Mesendoderm (in vitro differentiated cells): ENCODE results near the gene OR13C4.
"Not testable (repeated sequence)": the region's sequence is repeated elsewhere in the genome, so short reads cannot be mapped to it uniquely, and the experiment has no call there.

Source experiments
- DNase-seq: peaks from one replicate; pipeline ENCODE4 v3.0.0; 2013
- H2AK5ac ChIP-seq: 2 replicates; pipeline ENCODE4 v1.6.1; 2013; ENCODE audit warnings: low read length, inconsistent platforms
- H2BK120ac ChIP-seq: 2 replicates; pipeline ENCODE4 v1.6.1; 2013; ENCODE audit warnings: low read depth, mild to moderate bottlenecking, low read length, moderate library complexity, mixed read lengths
- H2BK15ac ChIP-seq: replicated peaks from 2 replicates; pipeline ENCODE4 v1.6.1; 2013; ENCODE audit warnings: low read depth, mild to moderate bottlenecking, moderate library complexity
- H2BK5ac ChIP-seq: 2 replicates; pipeline ENCODE4 v1.6.1; 2013; ENCODE audit warnings: low read length, inconsistent platforms
- H3K18ac ChIP-seq: 2 replicates; pipeline ENCODE4 v1.6.1; 2013; ENCODE audit warnings: mild to moderate bottlenecking, low read length, mixed read lengths
- H3K23ac ChIP-seq: one replicate; pipeline ENCODE4 v1.6.1; 2013; ENCODE audit warnings: low read length
- H3K27ac ChIP-seq: 2 replicates; pipeline ENCODE4 v1.5.1; 2013; ENCODE audit warnings: low read depth, mild to moderate bottlenecking, inconsistent platforms, low read length, moderate library complexity
- H3K27me3 ChIP-seq: 2 replicates; pipeline ENCODE4 v1.6.1; 2013; ENCODE audit warnings: low read length, control low read depth, mild to moderate bottlenecking, inconsistent platforms; ENCODE audit not compliant: insufficient read depth, poor library complexity
- H3K36me3 ChIP-seq: 2 replicates; pipeline ENCODE4 v1.6.1; 2013; ENCODE audit warnings: low read length, inconsistent platforms; ENCODE audit not compliant: control insufficient read depth, insufficient read depth
- H3K4ac ChIP-seq: one replicate; pipeline ENCODE4 v1.6.1; 2013; ENCODE audit warnings: low read depth, mild to moderate bottlenecking, low read length, moderate library complexity
- H3K4me1 ChIP-seq: 2 replicates; pipeline ENCODE4 v1.6.1; 2013; ENCODE audit warnings: low read depth, low read length, inconsistent platforms; ENCODE audit not compliant: control insufficient read depth
- H3K4me2 ChIP-seq: 2 replicates; pipeline ENCODE4 v1.6.1; 2013; ENCODE audit warnings: low read length
- H3K4me3 ChIP-seq: 2 replicates; pipeline ENCODE4 v1.5.1; 2013; ENCODE audit warnings: mild to moderate bottlenecking, low read length
- H3K56ac ChIP-seq: one replicate; pipeline ENCODE4 v1.6.1; 2013; ENCODE audit warnings: low read length
- H3K79me1 ChIP-seq: 2 replicates; pipeline ENCODE4 v1.6.1; 2013; ENCODE audit warnings: low read length, inconsistent platforms
- H3K79me2 ChIP-seq: 2 replicates; pipeline ENCODE4 v1.6.1; 2013; ENCODE audit warnings: mild to moderate bottlenecking, low read length; ENCODE audit not compliant: control insufficient read depth, insufficient read depth
- H3K9ac ChIP-seq: 2 replicates; pipeline ENCODE4 v1.6.1; 2013; ENCODE audit warnings: low read length, inconsistent platforms
- H4K5ac ChIP-seq: one replicate; pipeline ENCODE4 v1.6.1; 2013; ENCODE audit warnings: low read length
- H4K8ac ChIP-seq: one replicate; pipeline ENCODE4 v1.6.1; 2013; ENCODE audit warnings: low read depth, mild to moderate bottlenecking, control low read depth, low read length, moderate library complexity
- WGBS: extraction: QIAGEN DNeasy Blood & Tissue Kit; methylation state at CpG from one replicate; pipeline ENCODE4 v1.1.7; 2013; ENCODE audit warnings: low lambda C conversion rate, missing lambda C conversion rate; ENCODE audit not compliant: insufficient coverage; ENCODE audit errors: extremely low coverage; 5-methylcytosine and 5-hydroxymethylcytosine counted together

The OR13C4 gene

GRCh38 chr9:104520241-104520640 lies 6.8 kb downstream of the OR13C4 start:
- not testable (repeated sequence) for H3K36me3 ChIP-seq, H3K4me2 ChIP-seq, H3K4me3 ChIP-seq, H3K18ac ChIP-seq, H3K27ac ChIP-seq, H3K79me1 ChIP-seq, H3K56ac ChIP-seq, H2AK5ac ChIP-seq, H3K4ac ChIP-seq, H3K4me1 ChIP-seq, H3K9ac ChIP-seq, H3K27me3 ChIP-seq, H2BK120ac ChIP-seq, H3K79me2 ChIP-seq, H3K23ac ChIP-seq, H2BK5ac ChIP-seq, H4K5ac ChIP-seq, DNase-seq, H2BK15ac ChIP-seq, H4K8ac ChIP-seq
- WGBS: no CpG with 5 or more reads among the region's 10 CpGs

- Histone ChIP-seq H2BK120ac (no peak overlapping the region), H3K27ac (no peak overlapping the region), H3K4me2 (no peak overlapping the region), H3K79me1 (no peaks in the 10 kb centered on the region), H3K23ac (no peak overlapping the region), H2AK5ac (no peak overlapping the region), H4K8ac (no peak overlapping the region), H2BK5ac (no peak overlapping the region), H3K4me1 (no peaks in the 10 kb centered on the region), H3K4me3 (no peak overlapping the region), H3K56ac (no peak overlapping the region), H3K9ac (no peak overlapping the region), H3K4ac (no peak overlapping the region), H3K36me3 (no peaks in the 10 kb centered on the region), H3K18ac (no peak overlapping the region), H2BK15ac (no peak overlapping the region), H3K79me2 (no peaks in the 10 kb centered on the region), H3K27me3 (no peaks in the 10 kb centered on the region), H4K5ac (no peak overlapping the region)
- WGBS: no CpG with 5 or more reads among the region's 5 CpGs
- no peak for DNase-seq
Measured at GRCh38 chr9:104514901-104515300, 12.1 kb downstream of the OR13C4 start.

GRCh38 chr9:104506565-104506964 lies 20.4 kb downstream of the OR13C4 start:
- Histone ChIP-seq H2BK15ac (no peak overlapping the region), H2BK120ac (no peak overlapping the region), H3K18ac (no peak overlapping the region), H3K9ac (no peak overlapping the region), H2AK5ac (no peak overlapping the region), H3K23ac (no peak overlapping the region), H3K36me3 (no peaks in the 10 kb centered on the region), H3K79me2 (no peaks in the 10 kb centered on the region), H3K4ac (no peak overlapping the region), H3K56ac (no peak overlapping the region), H3K4me1 (no peaks in the 10 kb centered on the region), H3K79me1 (no peaks in the 10 kb centered on the region), H2BK5ac (no peak overlapping the region), H4K5ac (no peak overlapping the region), H3K27me3 (no peaks in the 10 kb centered on the region), H4K8ac (no peak overlapping the region), H3K27ac (no peak overlapping the region), H3K4me3 (no peak overlapping the region), H3K4me2 (no peak overlapping the region)
- no peak for DNase-seq

- no peak within 1 kb of the TSS for H3K23ac ChIP-seq
- H3K36me3 ChIP-seq: no peaks in the 10 kb centered on the region
- H4K8ac ChIP-seq: no peak within 1 kb of the TSS
- no peak within 1 kb of the TSS for H3K18ac ChIP-seq
- H4K5ac ChIP-seq: no peak within 1 kb of the TSS
- no peaks in the 10 kb centered on the region for H3K79me1 ChIP-seq
- H3K4me1 ChIP-seq: no peaks in the 10 kb centered on the region
- DNase-seq: no peak
- H3K9ac ChIP-seq: no peak within 1 kb of the TSS
- no peak within 1 kb of the TSS for H3K4ac ChIP-seq
- no peak within 1 kb of the TSS for H2BK5ac ChIP-seq
- H2BK120ac ChIP-seq: no peak within 1 kb of the TSS
- H2BK15ac ChIP-seq: no peak within 1 kb of the TSS
- H3K56ac ChIP-seq: no peak within 1 kb of the TSS
- no peaks in the 10 kb centered on the region for H3K27me3 ChIP-seq
- H3K27ac ChIP-seq: no peak within 1 kb of the TSS
- no peaks in the 10 kb centered on the region for H3K79me2 ChIP-seq
- no peak within 1 kb of the TSS for H3K4me3 ChIP-seq
- WGBS: no CpG with 5 or more reads among the region's 5 CpGs
- no peak within 1 kb of the TSS for H3K4me2 ChIP-seq
- no peak within 1 kb of the TSS for H2AK5ac ChIP-seq
Measured at GRCh38 chr9:104503963-104504362, 23.0 kb downstream of the OR13C4 start, which contains the start of gene OR13F1. TSS of gene OR13F1 (plus strand) at chr9:104504263. CDS start at chr9:104504263, 0 bp downstream.

- Histone ChIP-seq H3K18ac (no peak overlapping the region), H3K4me1 (no peaks in the 10 kb centered on the region), H3K9ac (no peak overlapping the region), H4K5ac (no peak overlapping the region), H3K36me3 (no peaks in the 10 kb centered on the region), H2AK5ac (no peak overlapping the region), H3K79me2 (no peaks in the 10 kb centered on the region), H2BK15ac (no peak overlapping the region), H3K23ac (no peak overlapping the region), H3K4me2 (no peak overlapping the region), H2BK120ac (no peak overlapping the region), H3K79me1 (no peaks in the 10 kb centered on the region), H2BK5ac (no peak overlapping the region), H3K4me3 (no peak overlapping the region), H3K27ac (no peak overlapping the region), H3K56ac (no peak overlapping the region), H4K8ac (no peak overlapping the region), H3K27me3 (no peaks in the 10 kb centered on the region), H3K4ac (no peak overlapping the region)
- no peak for DNase-seq
Measured at GRCh38 chr9:104503440-104503839, 23.6 kb downstream of the OR13C4 start.

- no CpG with 5 or more reads among the region's 3 CpGs for WGBS
- Histone ChIP-seq H2BK15ac (no peak overlapping the region), H3K36me3 (no peaks in the 10 kb centered on the region), H3K4me3 (no peak overlapping the region), H4K5ac (no peak overlapping the region), H2BK120ac (no peak overlapping the region), H3K4me2 (no peak overlapping the region), H2BK5ac (no peak overlapping the region), H3K18ac (no peak overlapping the region), H3K4me1 (no peaks in the 10 kb centered on the region), H3K27me3 (no peaks in the 10 kb centered on the region), H3K23ac (no peak overlapping the region), H3K79me1 (no peaks in the 10 kb centered on the region), H3K27ac (no peak overlapping the region), H3K79me2 (no peaks in the 10 kb centered on the region), H3K56ac (no peak overlapping the region), H3K9ac (no peak overlapping the region), H2AK5ac (no peak overlapping the region), H3K4ac (no peak overlapping the region), H4K8ac (no peak overlapping the region)
- DNase-seq: peak; percentile 42
Measured at GRCh38 chr9:104494808-104495207, 32.2 kb downstream of the OR13C4 start.
